Measurements from ENCODE around the gene FAU. TPM values are rescaled to one million over a fixed set of nuclear protein-coding genes. Genes with fewer than 3 reads are reported as not detected.

The FAU gene
- total and polyA plus RNA-seq, 2 of the 13 experiments (the other 11 are each of a cell fraction or from before 2014, with no cell fraction given) = 374 to 869 TPM

DNA sequence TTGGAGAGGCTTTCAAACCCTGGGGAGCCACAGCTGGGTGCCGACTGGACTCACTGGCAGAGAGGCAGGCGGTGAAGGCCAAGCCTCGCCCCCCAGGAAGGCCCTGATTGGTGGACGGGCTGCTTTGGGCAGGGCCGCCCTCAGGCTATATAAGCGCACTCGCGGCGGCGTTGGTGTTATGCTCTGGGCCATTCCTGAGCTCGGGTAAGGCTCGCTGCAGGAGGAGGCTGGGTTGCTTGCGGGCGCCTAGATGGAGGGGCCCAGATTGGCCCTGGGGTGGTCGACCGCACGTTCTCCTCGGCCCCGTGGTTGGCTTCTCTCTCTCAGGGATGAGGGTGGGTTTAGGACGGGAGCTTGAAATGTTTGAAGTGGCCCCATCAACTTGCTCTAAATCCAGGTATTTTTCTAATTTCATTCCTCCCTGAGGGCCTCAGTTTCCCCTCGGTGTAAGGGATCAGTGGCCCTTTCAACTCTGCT is 48.2 kb upstream of the FAU start, which contains the start of gene SPDYC (continued):
- TF ChIP-seq ZNF605 (CRISPR knock-in tag; IDR thresholded peaks at IDR 0.05) = no peak
- TF ChIP-seq KDM6A (CRISPR knock-in tag; IDR thresholded peaks at IDR 0.05; ENCODE audit: low read depth) = no peak
- no peak for TF ChIP-seq ZNF317 (CRISPR knock-in tag; IDR thresholded peaks at IDR 0.05)
- no peak for TF ChIP-seq ZNF253 (CRISPR knock-in tag; IDR thresholded peaks at IDR 0.05; ENCODE audit: borderline replicate concordance)
- no peak for TF ChIP-seq ZNF567 (CRISPR knock-in tag; IDR thresholded peaks at IDR 0.05; ENCODE audit: borderline replicate concordance)
- TF ChIP-seq NFRKB (IDR thresholded peaks at IDR 0.05) = no peak
- TF ChIP-seq NFYB (CRISPR knock-in tag; IDR thresholded peaks at IDR 0.05) = peak; percentile 51
- TF ChIP-seq ZNF749 (CRISPR knock-in tag; IDR thresholded peaks at IDR 0.05; ENCODE audit: borderline replicate concordance) = no peak
- TF ChIP-seq FUBP1 (CRISPR knock-in tag; IDR thresholded peaks at IDR 0.05; ENCODE audit: borderline replicate concordance) = no peak
- TF ChIP-seq ZNF629 (CRISPR knock-in tag; conservative IDR thresholded peaks at IDR 0.05) = no peak
- TF ChIP-seq RBM39 (IDR thresholded peaks at IDR 0.05; ENCODE audit: low read depth, low read length, poor library complexity, severe bottlenecking) = peak; percentile 39
- no peak for TF ChIP-seq CREM (IDR thresholded peaks at IDR 0.05)
- no peak for TF ChIP-seq CREM (CRISPR knock-in tag; IDR thresholded peaks at IDR 0.05)
- TF ChIP-seq PHF5A (CRISPR knock-in tag; IDR thresholded peaks at IDR 0.05; ENCODE audit: low read depth, unreplicated experiment) = no peak
- TF ChIP-seq ZNF781 (CRISPR knock-in tag; IDR thresholded peaks at IDR 0.05; ENCODE audit: borderline replicate concordance, not compliant biosample characterization) = no peak

All from HepG2 (cell line).